ENCODE results near the gene ALDH5A1.

Gene ALDH5A1

GRCh38 chr6:24453921-24454320, 40.8 kb upstream of the ALDH5A1 start:
- no peak for DNase-seq (ENCODE audit: low read depth)
- H3K4me3 ChIP-seq (replicated peaks; ENCODE audit: low read depth, low read length) = no peak overlapping the region
- no peak for TF ChIP-seq CTCF (IDR thresholded peaks at IDR 0.05; ENCODE audit: low read length, missing control alignments)

- H3K4me3 ChIP-seq (replicated peaks; ENCODE audit: low read depth, low read length) = no peak overlapping the region
- no peak for DNase-seq (ENCODE audit: low read depth)
- no peak for TF ChIP-seq CTCF (IDR thresholded peaks at IDR 0.05; ENCODE audit: low read length, missing control alignments)
Observed at GRCh38 chr6:24454452-24454851, 40.3 kb upstream of the ALDH5A1 start.

GRCh38 chr6:24455061-24455460, 39.7 kb upstream of the ALDH5A1 start:
- DNase-seq (ENCODE audit: low read depth) = no peak
- no peak for TF ChIP-seq CTCF (IDR thresholded peaks at IDR 0.05; ENCODE audit: low read length, missing control alignments)
- H3K4me3 ChIP-seq (replicated peaks; ENCODE audit: low read depth, low read length) = no peak overlapping the region

- H3K4me3 ChIP-seq (replicated peaks; ENCODE audit: low read depth, low read length) = no peak overlapping the region
- no peak for TF ChIP-seq CTCF (IDR thresholded peaks at IDR 0.05; ENCODE audit: low read length, missing control alignments)
- DNase-seq (ENCODE audit: low read depth) = peak; percentile 14
Observed at GRCh38 chr6:24458134-24458533, 36.6 kb upstream of the ALDH5A1 start.

GRCh38 chr6:24458941-24459340, 35.8 kb upstream of the ALDH5A1 start:
- no peak for DNase-seq (ENCODE audit: low read depth)
- no peak for TF ChIP-seq CTCF (IDR thresholded peaks at IDR 0.05; ENCODE audit: low read length, missing control alignments)
- no peak overlapping the region for H3K4me3 ChIP-seq (replicated peaks; ENCODE audit: low read depth, low read length)

GRCh38 chr6:24460966-24461365, 33.8 kb upstream of the ALDH5A1 start:
- no peak for DNase-seq (ENCODE audit: low read depth)
- no peak for TF ChIP-seq CTCF (IDR thresholded peaks at IDR 0.05; ENCODE audit: low read length, missing control alignments)
- H3K4me3 ChIP-seq (replicated peaks; ENCODE audit: low read depth, low read length) = no peak overlapping the region

- DNase-seq (ENCODE audit: low read depth) = no peak
- TF ChIP-seq CTCF (IDR thresholded peaks at IDR 0.05; ENCODE audit: low read length, missing control alignments) = no peak
- no peak overlapping the region for H3K4me3 ChIP-seq (replicated peaks; ENCODE audit: low read depth, low read length)
Observed at GRCh38 chr6:24464253-24465038, 30.3 kb upstream of the ALDH5A1 start.

All from fibroblast of pulmonary artery (primary cell).